Sigmoid colon (tissue), 7 donors: ENCODE results near the gene DHRS2. TPM values are rescaled to one million over a fixed set of nuclear protein-coding genes. Genes with fewer than 3 reads are reported as not detected.

ENCODE experiments used
- DNase-seq: peaks from one replicate; pipeline ENCODE4 v3.0.0-alpha.2; 2019
- H3K27ac ChIP-seq, 4 donors: fragments of 200-600 bp; sonication (generic); one replicate each; pipeline ENCODE4 v1.5.1; 2016 to 2019; ENCODE audit warnings: mild to moderate bottlenecking in 1 of 4
- H3K27me3 ChIP-seq, 3 donors: fragments of 200-600 bp; sonication (generic); one replicate each; pipeline ENCODE4 v1.5.1; 2019; ENCODE audit warnings: mild to moderate bottlenecking in 1 of 3
- H3K36me3 ChIP-seq, 4 donors: fragments of 200-600 bp; sonication (generic); one replicate each; pipeline ENCODE4 v1.5.1; 2016 to 2019
- H3K4me1 ChIP-seq, 4 donors: fragments of 200-600 bp; sonication (generic); one replicate each; pipeline ENCODE4 v1.5.1; 2017 to 2019
- H3K4me3 ChIP-seq, 4 donors: fragments of 200-600 bp; sonication (generic); one replicate each; pipeline ENCODE4 v1.5.1; 2017 to 2019; ENCODE audit warnings: mild to moderate bottlenecking in 2 of 4, moderate library complexity in 1 of 4
- H3K9me3 ChIP-seq, 4 donors: fragments of 200-600 bp in 3 of 4; sonication (generic) in 3 of 4; one replicate each; pipeline versions ENCODE4 v1.5.1 to v1.6.1; 2013 to 2019
- CTCF ChIP-seq, 4 experiments: fragments of 450-650 bp in 3 of 4; fragments of 200-600 bp in 1 of 4; IDR thresholded peaks; one replicate each; pipeline ENCODE4 v1.5.1; 2016 to 2019; ENCODE audit warnings: antibody characterized with exemption in 4 of 4, mild to moderate bottlenecking in 3 of 4, moderate library complexity in 2 of 4
- EP300 ChIP-seq, 4 donors: sonication (generic); formaldehyde crosslinking; IDR thresholded peaks; one replicate each; pipeline ENCODE4 v1.6.1; 2017; ENCODE audit warnings: antibody characterized with exemption in 4 of 4
- POLR2A ChIP-seq, 2 donors: fragments of 450-650 bp; IDR thresholded peaks; one replicate each; pipeline ENCODE4 v1.6.1; 2016; ENCODE audit warnings: antibody characterized with exemption in 2 of 2, mild to moderate bottlenecking in 2 of 2, moderate library complexity in 2 of 2
- POLR2AphosphoS5 ChIP-seq, 4 donors: sonication (generic); formaldehyde crosslinking; IDR thresholded peaks; one replicate each; pipeline ENCODE4 v1.6.1; 2017; ENCODE audit warnings: antibody characterized with exemption in 4 of 4
- whole genome bisulfite sequencing, 2 donors: extraction: QIAGEN DNeasy Blood & Tissue Kit; methylation state at CpG; one replicate each; pipeline ENCODE4 v1.1.7; 2013; 5-methylcytosine and 5-hydroxymethylcytosine counted together
- intact Hi-C: fragments of 100-400 bp; cut with DNase I; formaldehyde crosslinking; loops from one replicate; pipeline ENCODE4 v1.15.1; 2023
- polyA plus RNA-seq, 3 donors: library from polyadenylated mRNA; stranded (reverse); fragments of 200-250 nt; gene quantifications; one replicate each; pipeline ENCODE4 v1.2.3, GENCODE V29; 2013
- total RNA-seq, 4 donors: library from RNA; depleted of rRNA; stranded (reverse); fragments of >200 nt; gene quantifications; one replicate each; pipeline ENCODE4 v1.1.0, GENCODE V29; 2016
- donor health status: healthy with polysubstance abuse.
- donor health status: Bipolar disorder and iron deficiency.
- donor health status: healthy.

Gene DHRS2
- total and polyA plus RNA-seq, 7 donors: 0.54 TPM; not detected in 6

- Histone ChIP-seq H3K9me3 (no peaks in the 10 kb centered on the region), H3K36me3 (no peaks in the 10 kb centered on the region), H3K4me1 (no peaks in the 10 kb centered on the region), H3K27me3 (no peaks in the 10 kb centered on the region), H3K27ac (no peak overlapping the region), H3K4me3 (no peak overlapping the region)
- no peak for DNase-seq
- whole genome bisulfite sequencing, 2 donors: 74 to 84% methylated on average over 3 of the region's 3 CpGs
- intact Hi-C loops: no loop called here
- TF ChIP-seq CTCF (IDR thresholded peaks at IDR 0.05): no peak
- TF ChIP-seq POLR2A (IDR thresholded peaks at IDR 0.05): no peak
Measured at GRCh38 chr14:23650506-23650905, 14.3 kb downstream of the DHRS2 start.

GRCh38 chr14:23653051-23653450, 16.9 kb downstream of the DHRS2 start:
- WGBS, 2 donors: 76 to 83% methylated on average over 1 of the region's 1 CpG
- TF ChIP-seq POLR2A (IDR thresholded peaks at IDR 0.05) (no peak), POLR2AphosphoS5 (IDR thresholded peaks at IDR 0.05) (no peak), EP300 (IDR thresholded peaks at IDR 0.05) (no peak), CTCF (IDR thresholded peaks at IDR 0.05) (no peak)
- no peak overlapping the region for H3K4me3 ChIP-seq
- no peaks in the 10 kb centered on the region for H3K9me3 ChIP-seq
- no peaks in the 10 kb centered on the region for H3K27me3 ChIP-seq
- no peaks in the 10 kb centered on the region for H3K4me1 ChIP-seq
- intact Hi-C loops: no loop called here
- no peaks in the 10 kb centered on the region for H3K36me3 ChIP-seq
- DNase-seq: no peak
- no peak overlapping the region for H3K27ac ChIP-seq

- TF ChIP-seq POLR2AphosphoS5 (IDR thresholded peaks at IDR 0.05) (no peak), EP300 (IDR thresholded peaks at IDR 0.05) (no peak), CTCF (IDR thresholded peaks at IDR 0.05) (no peak)
- Histone ChIP-seq H3K36me3 (no peaks in the 10 kb centered on the region), H3K27me3 (no peaks in the 10 kb centered on the region), H3K4me3 (no peak overlapping the region), H3K27ac (no peak overlapping the region), H3K4me1 (no peaks in the 10 kb centered on the region), H3K9me3 (no peaks in the 10 kb centered on the region)
- 73 to 80% methylated on average over 6 of the region's 6 CpGs for WGBS, 2 donors
- intact Hi-C loops: no loop called here
- no peak for DNase-seq
Measured at GRCh38 chr14:23654231-23654630, 18.1 kb downstream of the DHRS2 start.

- no peak for TF ChIP-seq POLR2A (IDR thresholded peaks at IDR 0.05)
- TF ChIP-seq CTCF (IDR thresholded peaks at IDR 0.05): no peak
- no peak for TF ChIP-seq EP300 (IDR thresholded peaks at IDR 0.05)
- Histone ChIP-seq H3K4me3 (no peak overlapping the region), H3K9me3 (no peaks in the 10 kb centered on the region), H3K36me3 (no peaks in the 10 kb centered on the region), H3K4me1 (no peaks in the 10 kb centered on the region), H3K27me3 (no peaks in the 10 kb centered on the region), H3K27ac (no peak overlapping the region)
- no peak for DNase-seq
- intact Hi-C loops: no loop called here
- WGBS, 2 donors: 80 to 83% methylated on average over 10 of the region's 10 CpGs
Measured at GRCh38 chr14:23657959-23658470, 21.9 kb downstream of the DHRS2 start.
